GM23338 (cell line): Measurements from ENCODE around the gene GFOD1. TPM values are rescaled to one million over a fixed set of nuclear protein-coding genes. Genes with fewer than 3 reads are reported as not detected.

Experiments used
- ATAC-seq: fragments of 200-7000 bp; cut with Tn5 transposase; 3 replicates; pipeline ENCODE4 v1.9.1; 2020
- DNase-seq: peaks from one replicate; pipeline ENCODE4 v3.0.0-alpha.2; 2015; ENCODE audit warnings: low spot score
- H2AFZ ChIP-seq: fragments of 200-600 bp; sonication (generic); 2 replicates; pipeline ENCODE4 v1.8.0; 2016; ENCODE audit warnings: antibody characterized with exemption, mild to moderate bottlenecking, moderate library complexity
- H3F3A ChIP-seq: fragments of 200-600 bp; sonication (generic); replicated peaks from 2 replicates; pipeline ENCODE4 v1.8.0; 2017; ENCODE audit warnings: antibody characterized with exemption, mixed run types, low read depth
- H3K27ac ChIP-seq: fragments of 200-600 bp; sonication (generic); 2 replicates; pipeline ENCODE4 v1.6.1; 2016; ENCODE audit warnings: low read depth
- H3K27me3 ChIP-seq: fragments of 200-600 bp; sonication (generic); 2 replicates; pipeline ENCODE4 v1.8.0; 2016; ENCODE audit warnings: mild to moderate bottlenecking, mixed run types, moderate library complexity; ENCODE audit not compliant: insufficient read depth
- H3K36me3 ChIP-seq: fragments of 200-600 bp; sonication (generic); 2 replicates; pipeline ENCODE4 v1.8.0; 2016; ENCODE audit warnings: mild to moderate bottlenecking; ENCODE audit not compliant: insufficient read depth
- H3K4me1 ChIP-seq: fragments of 200-600 bp; sonication (generic); 2 replicates; pipeline ENCODE4 v1.8.0; 2016; ENCODE audit warnings: mild to moderate bottlenecking, moderate library complexity; ENCODE audit not compliant: insufficient read depth
- H3K4me2 ChIP-seq: fragments of 200-600 bp; sonication (generic); 2 replicates; pipeline ENCODE4 v1.7.1; 2017; ENCODE audit warnings: mixed run types
- H3K4me3 ChIP-seq: fragments of 200-600 bp; sonication (generic); 2 replicates; pipeline ENCODE4 v1.6.1; 2016; ENCODE audit warnings: mixed run types
- H3K79me2 ChIP-seq: fragments of 200-600 bp; sonication (generic); replicated peaks from 2 replicates; pipeline ENCODE4 v1.8.0; 2017; ENCODE audit warnings: mild to moderate bottlenecking; ENCODE audit not compliant: insufficient read depth
- H3K9me2 ChIP-seq: fragments of 200-600 bp; sonication (generic); 2 replicates; pipeline ENCODE4 v1.8.0; 2017; ENCODE audit not compliant: insufficient read depth
- H4K20me1 ChIP-seq: fragments of 200-600 bp; sonication (generic); replicated peaks from 2 replicates; pipeline ENCODE4 v1.8.0; 2017; ENCODE audit warnings: mild to moderate bottlenecking; ENCODE audit not compliant: insufficient read depth
- H3K27ac Mint-ChIP-seq: 2 replicates; pipeline ENCODE4 v1.8.0; 2020; ENCODE audit warnings: inconsistent platforms, mild to moderate bottlenecking, moderate library complexity, mixed read lengths
- H3K27me3 Mint-ChIP-seq: 3 replicates; pipeline ENCODE4 v1.8.0; 2022; ENCODE audit warnings: low read depth, mild to moderate bottlenecking, moderate library complexity, mixed read lengths, inconsistent platforms; ENCODE audit not compliant: insufficient read depth, poor library complexity
- H3K36me3 Mint-ChIP-seq: 3 replicates; pipeline ENCODE4 v1.8.0; 2021; ENCODE audit warnings: low read depth, mild to moderate bottlenecking, inconsistent platforms, moderate library complexity, mixed read lengths
- H3K4me1 Mint-ChIP-seq: 3 replicates; pipeline ENCODE4 v1.8.0; 2020; ENCODE audit warnings: mild to moderate bottlenecking, inconsistent platforms, mixed read lengths
- H3K4me3 Mint-ChIP-seq: 3 replicates; pipeline ENCODE4 v1.8.0; 2021; ENCODE audit warnings: moderate library complexity, mild to moderate bottlenecking, inconsistent platforms, mixed read lengths
- H3K9me3 Mint-ChIP-seq: 3 replicates; pipeline ENCODE4 v1.8.0; 2020; ENCODE audit warnings: moderate library complexity, mild to moderate bottlenecking, inconsistent platforms, mixed read lengths
- CREB1 ChIP-seq: fragments of 250-450 bp; sonication (Bioruptor Pico); IDR thresholded peaks from 2 replicates; pipeline ENCODE4 v1.5.0; 2020; ENCODE audit warnings: low read depth, mild to moderate bottlenecking, moderate library complexity
- CTCF ChIP-seq, 2 experiments: fragments of 200-600 bp in 1 of 2; sonication (generic) in 1 of 2; conservative IDR thresholded peaks; 2 replicates each; pipeline versions ENCODE4 v1.5.1 to v1.6.1; 2016 to 2017; ENCODE audit warnings: antibody characterized with exemption in 2 of 2, low read depth in 2 of 2, mild to moderate bottlenecking in 2 of 2, moderate library complexity in 1 of 2
- ETS1 ChIP-seq: IDR thresholded peaks from 2 replicates; pipeline ENCODE4 v1.6.1; 2016; ENCODE audit warnings: antibody characterized with exemption
- EZH2 ChIP-seq: fragments of 200-600 bp; sonication (generic); IDR thresholded peaks from one replicate; pipeline ENCODE4 v1.8.0; 2017; ENCODE audit warnings: antibody characterized with exemption, mild to moderate bottlenecking, low read depth; ENCODE audit not compliant: unreplicated experiment
- EZH2phosphoT487 ChIP-seq: fragments of 200-600 bp; sonication (generic); IDR thresholded peaks from one replicate; pipeline ENCODE4 v1.8.1; 2018; ENCODE audit warnings: antibody characterized with exemption; ENCODE audit not compliant: unreplicated experiment
- JUNB ChIP-seq: IDR thresholded peaks from one replicate; pipeline ENCODE4 v1.6.1; 2016; ENCODE audit warnings: antibody characterized with exemption; ENCODE audit not compliant: unreplicated experiment
- NANOG ChIP-seq: IDR thresholded peaks from 2 replicates; pipeline ENCODE4 v1.6.1; 2016; ENCODE audit warnings: antibody characterized with exemption, borderline replicate concordance
- POLR2AphosphoS5 ChIP-seq: IDR thresholded peaks from 2 replicates; pipeline ENCODE4 v1.6.1; 2016; ENCODE audit warnings: antibody characterized with exemption, low read depth
- STAT1 ChIP-seq: IDR thresholded peaks from one replicate; pipeline ENCODE4 v1.6.1; 2016; ENCODE audit warnings: antibody characterized with exemption; ENCODE audit not compliant: unreplicated experiment
- ZNF114 ChIP-seq: fragments of 250-450 bp; sonication (Bioruptor Pico); IDR thresholded peaks from 2 replicates; pipeline ENCODE4 v1.5.0; 2020; ENCODE audit warnings: mild to moderate bottlenecking, moderate library complexity
- ZNF331 ChIP-seq: fragments of 250-450 bp; sonication (Bioruptor Pico); IDR thresholded peaks from 2 replicates; pipeline ENCODE4 v1.5.0; 2020; ENCODE audit warnings: low read depth, mild to moderate bottlenecking, moderate library complexity
- ZNF462 ChIP-seq: fragments of 250-450 bp; sonication (Bioruptor Pico); IDR thresholded peaks from 2 replicates; pipeline ENCODE4 v1.5.0; 2020; ENCODE audit warnings: mild to moderate bottlenecking, moderate library complexity
- polyA plus RNA-seq: library from polyadenylated mRNA; unstranded; fragments of >200 nt; fragmentation: Nextera tagmentation; extraction: Ambion mirVana; gene quantifications from 2 replicates; pipeline ENCODE4 v1.2.1, GENCODE V29; 2016
- total RNA-seq: library from RNA; depleted of rRNA; stranded (reverse); fragments of >200 nt; shearing (Covaris generic); gene quantifications from 2 replicates; pipeline ENCODE4 v1.2.3, GENCODE V29; 2014
- TF ChIP-seq, protein P1 (sequence below): IDR thresholded peaks from one replicate; pipeline ENCODE4 v1.6.1; 2018; ENCODE audit warnings: antibody characterized with exemption; ENCODE audit not compliant: unreplicated experiment

Gene GFOD1
- total and polyA plus RNA-seq, 2 experiments from 2014 or later, result 4.9 to 12.8 TPM

DNA sequence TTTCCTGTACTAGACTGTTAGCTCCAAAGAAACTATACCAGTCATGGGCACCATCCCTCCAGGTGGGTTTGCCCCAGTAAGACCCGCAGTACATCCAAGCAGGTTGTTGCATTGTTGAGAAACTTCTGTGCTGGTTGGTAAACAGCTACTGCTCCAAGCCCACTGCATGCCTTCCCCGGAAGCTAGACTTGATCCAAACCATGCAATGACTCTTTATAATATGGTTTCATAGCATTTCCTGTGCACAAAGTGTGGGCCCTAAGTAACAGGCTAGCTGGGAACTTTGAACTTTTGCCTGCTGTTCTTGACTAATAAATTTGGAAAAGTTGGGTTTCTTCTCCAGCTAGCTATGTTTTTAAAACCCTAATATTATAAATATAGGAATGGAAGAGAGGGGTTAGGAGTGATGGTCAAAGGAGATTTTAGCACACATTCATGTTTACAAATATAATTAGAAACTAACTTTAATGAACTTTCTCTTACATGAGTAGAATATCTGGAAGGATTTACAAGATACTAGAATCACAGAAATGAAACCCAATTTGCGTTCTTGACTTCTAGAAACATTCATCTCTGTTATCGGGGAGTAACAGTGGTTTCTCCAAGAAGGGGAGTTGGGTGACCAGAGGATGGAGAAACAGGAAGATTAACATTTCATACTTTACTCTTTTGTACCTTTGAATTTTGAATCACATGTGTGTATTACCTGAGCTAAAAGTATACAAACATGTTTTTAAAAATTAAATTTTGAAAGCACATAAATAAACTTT lies 51.7 kb downstream of the GFOD1 start:
- ATAC-seq (no peak), DNase-seq (no peak)
- TF ChIP-seq, protein P1, sequence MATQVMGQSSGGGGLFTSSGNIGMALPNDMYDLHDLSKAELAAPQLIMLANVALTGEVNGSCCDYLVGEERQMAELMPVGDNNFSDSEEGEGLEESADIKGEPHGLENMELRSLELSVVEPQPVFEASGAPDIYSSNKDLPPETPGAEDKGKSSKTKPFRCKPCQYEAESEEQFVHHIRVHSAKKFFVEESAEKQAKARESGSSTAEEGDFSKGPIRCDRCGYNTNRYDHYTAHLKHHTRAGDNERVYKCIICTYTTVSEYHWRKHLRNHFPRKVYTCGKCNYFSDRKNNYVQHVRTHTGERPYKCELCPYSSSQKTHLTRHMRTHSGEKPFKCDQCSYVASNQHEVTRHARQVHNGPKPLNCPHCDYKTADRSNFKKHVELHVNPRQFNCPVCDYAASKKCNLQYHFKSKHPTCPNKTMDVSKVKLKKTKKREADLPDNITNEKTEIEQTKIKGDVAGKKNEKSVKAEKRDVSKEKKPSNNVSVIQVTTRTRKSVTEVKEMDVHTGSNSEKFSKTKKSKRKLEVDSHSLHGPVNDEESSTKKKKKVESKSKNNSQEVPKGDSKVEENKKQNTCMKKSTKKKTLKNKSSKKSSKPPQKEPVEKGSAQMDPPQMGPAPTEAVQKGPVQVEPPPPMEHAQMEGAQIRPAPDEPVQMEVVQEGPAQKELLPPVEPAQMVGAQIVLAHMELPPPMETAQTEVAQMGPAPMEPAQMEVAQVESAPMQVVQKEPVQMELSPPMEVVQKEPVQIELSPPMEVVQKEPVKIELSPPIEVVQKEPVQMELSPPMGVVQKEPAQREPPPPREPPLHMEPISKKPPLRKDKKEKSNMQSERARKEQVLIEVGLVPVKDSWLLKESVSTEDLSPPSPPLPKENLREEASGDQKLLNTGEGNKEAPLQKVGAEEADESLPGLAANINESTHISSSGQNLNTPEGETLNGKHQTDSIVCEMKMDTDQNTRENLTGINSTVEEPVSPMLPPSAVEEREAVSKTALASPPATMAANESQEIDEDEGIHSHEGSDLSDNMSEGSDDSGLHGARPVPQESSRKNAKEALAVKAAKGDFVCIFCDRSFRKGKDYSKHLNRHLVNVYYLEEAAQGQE, result no peak
- TF ChIP-seq POLR2AphosphoS5, result no peak
- TF ChIP-seq CREB1, result no peak
- TF ChIP-seq ETS1, result no peak
- no peak for TF ChIP-seq STAT1
- TF ChIP-seq ZNF331 (CRISPR knock-in tag), result no peak
- no peak for TF ChIP-seq JUNB
- TF ChIP-seq EZH2, result no peak
- no peak for TF ChIP-seq CTCF (conservative IDR thresholded peaks at IDR 0.05; ENCODE audit: low read depth in 2 of 2)
- no peak for TF ChIP-seq EZH2phosphoT487
- TF ChIP-seq ZNF114 (CRISPR knock-in tag), result no peak
- TF ChIP-seq ZNF462 (CRISPR knock-in tag), result no peak
- TF ChIP-seq NANOG, result no peak
- Histone ChIP-seq H3K36me3 (no peaks in the 10 kb centered on the region), H3K79me2 (peaks cover 2% of the 10 kb centered on the region), H3K4me2 (no peak overlapping the region), H3K9me2 (no peaks in the 10 kb centered on the region), H3K4me1 (peaks cover 12% of the 10 kb centered on the region), H4K20me1 (no peaks in the 10 kb centered on the region), H3K4me3 (no peak overlapping the region), H3K27me3 (no peaks in the 10 kb centered on the region), H2AFZ (no peak overlapping the region), H3F3A (no peaks in the 10 kb centered on the region), H3K27ac (no peak overlapping the region)
- no peak overlapping the region for H3K4me3 Mint-ChIP-seq
- H3K36me3 Mint-ChIP-seq, result no peaks in the 10 kb centered on the region
- H3K27ac Mint-ChIP-seq, result no peak overlapping the region
- H3K9me3 Mint-ChIP-seq, result peaks cover 3% of the 10 kb centered on the region; the same call in 1 of the 3 replicates
- no peaks in the 10 kb centered on the region for H3K27me3 Mint-ChIP-seq
- H3K4me1 Mint-ChIP-seq, result peaks cover 29% of the 10 kb centered on the region
